ENCODE results near the gene LSM7. TPM values are rescaled to one million over a fixed set of nuclear protein-coding genes. Genes with fewer than 3 reads are reported as not detected.

LSM7 gene
- polyA plus RNA-seq, 1 donor from 2014 or later = 550 TPM

GRCh38 chr19:2275588-2276428 lies 52.6 kb downstream of the LSM7 start:
- Histone ChIP-seq H3K9me3 (ENCODE audit: low read length) (no peaks in the 10 kb centered on the region), H2AFZ (ENCODE audit: low read depth, low read length) (no peak overlapping the region), H4K20me1 (ENCODE audit: insufficient read depth) (peaks cover 30% of the 10 kb centered on the region), H3K79me2 (replicated peaks; ENCODE audit: insufficient read depth, low read length) (peaks cover 32% of the 10 kb centered on the region), H3F3A (ENCODE audit: insufficient read depth, low read length, poor library complexity, severe bottlenecking) (peaks cover 4% of the 10 kb centered on the region), H3K9me2 (ENCODE audit: insufficient read depth, low read length) (no peaks in the 10 kb centered on the region), H3K27me3 (ENCODE audit: insufficient read depth, low read depth, low read length) (no peaks in the 10 kb centered on the region), H3K4me3 (ENCODE audit: low read length) (no peak overlapping the region), H3K9ac (ENCODE audit: low read length) (no peak overlapping the region), H3K27ac (ENCODE audit: low read length) (no peak overlapping the region), H3K4me2 (ENCODE audit: low read length) (no peak overlapping the region), H3K36me3 (ENCODE audit: insufficient read depth, low read length) (no peaks in the 10 kb centered on the region)
- TF ChIP-seq, protein P1, sequence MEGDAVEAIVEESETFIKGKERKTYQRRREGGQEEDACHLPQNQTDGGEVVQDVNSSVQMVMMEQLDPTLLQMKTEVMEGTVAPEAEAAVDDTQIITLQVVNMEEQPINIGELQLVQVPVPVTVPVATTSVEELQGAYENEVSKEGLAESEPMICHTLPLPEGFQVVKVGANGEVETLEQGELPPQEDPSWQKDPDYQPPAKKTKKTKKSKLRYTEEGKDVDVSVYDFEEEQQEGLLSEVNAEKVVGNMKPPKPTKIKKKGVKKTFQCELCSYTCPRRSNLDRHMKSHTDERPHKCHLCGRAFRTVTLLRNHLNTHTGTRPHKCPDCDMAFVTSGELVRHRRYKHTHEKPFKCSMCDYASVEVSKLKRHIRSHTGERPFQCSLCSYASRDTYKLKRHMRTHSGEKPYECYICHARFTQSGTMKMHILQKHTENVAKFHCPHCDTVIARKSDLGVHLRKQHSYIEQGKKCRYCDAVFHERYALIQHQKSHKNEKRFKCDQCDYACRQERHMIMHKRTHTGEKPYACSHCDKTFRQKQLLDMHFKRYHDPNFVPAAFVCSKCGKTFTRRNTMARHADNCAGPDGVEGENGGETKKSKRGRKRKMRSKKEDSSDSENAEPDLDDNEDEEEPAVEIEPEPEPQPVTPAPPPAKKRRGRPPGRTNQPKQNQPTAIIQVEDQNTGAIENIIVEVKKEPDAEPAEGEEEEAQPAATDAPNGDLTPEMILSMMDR (IDR thresholded peaks at IDR 0.05; ENCODE audit: poor library complexity, severe bottlenecking) = no peak
- no peak for TF ChIP-seq TAF1 (IDR thresholded peaks at IDR 0.05; ENCODE audit: low read depth)
- no peak for TF ChIP-seq RAD21 (conservative IDR thresholded peaks at IDR 0.05)
- no peak for TF ChIP-seq POLR2AphosphoS5 (IDR thresholded peaks at IDR 0.05)
- no peak for TF ChIP-seq EZH2 (IDR thresholded peaks at IDR 0.05; ENCODE audit: borderline replicate concordance, insufficient read depth, low read length, poor library complexity, severe bottlenecking)
- no peak for TF ChIP-seq SMC3 (conservative IDR thresholded peaks at IDR 0.05; ENCODE audit: poor library complexity)
- no peak for TF ChIP-seq EP300 (conservative IDR thresholded peaks at IDR 0.05; ENCODE audit: poor library complexity, severe bottlenecking)
- TF ChIP-seq MXI1 (conservative IDR thresholded peaks at IDR 0.05; ENCODE audit: poor library complexity, severe bottlenecking) = no peak
- TF ChIP-seq, protein P2, sequence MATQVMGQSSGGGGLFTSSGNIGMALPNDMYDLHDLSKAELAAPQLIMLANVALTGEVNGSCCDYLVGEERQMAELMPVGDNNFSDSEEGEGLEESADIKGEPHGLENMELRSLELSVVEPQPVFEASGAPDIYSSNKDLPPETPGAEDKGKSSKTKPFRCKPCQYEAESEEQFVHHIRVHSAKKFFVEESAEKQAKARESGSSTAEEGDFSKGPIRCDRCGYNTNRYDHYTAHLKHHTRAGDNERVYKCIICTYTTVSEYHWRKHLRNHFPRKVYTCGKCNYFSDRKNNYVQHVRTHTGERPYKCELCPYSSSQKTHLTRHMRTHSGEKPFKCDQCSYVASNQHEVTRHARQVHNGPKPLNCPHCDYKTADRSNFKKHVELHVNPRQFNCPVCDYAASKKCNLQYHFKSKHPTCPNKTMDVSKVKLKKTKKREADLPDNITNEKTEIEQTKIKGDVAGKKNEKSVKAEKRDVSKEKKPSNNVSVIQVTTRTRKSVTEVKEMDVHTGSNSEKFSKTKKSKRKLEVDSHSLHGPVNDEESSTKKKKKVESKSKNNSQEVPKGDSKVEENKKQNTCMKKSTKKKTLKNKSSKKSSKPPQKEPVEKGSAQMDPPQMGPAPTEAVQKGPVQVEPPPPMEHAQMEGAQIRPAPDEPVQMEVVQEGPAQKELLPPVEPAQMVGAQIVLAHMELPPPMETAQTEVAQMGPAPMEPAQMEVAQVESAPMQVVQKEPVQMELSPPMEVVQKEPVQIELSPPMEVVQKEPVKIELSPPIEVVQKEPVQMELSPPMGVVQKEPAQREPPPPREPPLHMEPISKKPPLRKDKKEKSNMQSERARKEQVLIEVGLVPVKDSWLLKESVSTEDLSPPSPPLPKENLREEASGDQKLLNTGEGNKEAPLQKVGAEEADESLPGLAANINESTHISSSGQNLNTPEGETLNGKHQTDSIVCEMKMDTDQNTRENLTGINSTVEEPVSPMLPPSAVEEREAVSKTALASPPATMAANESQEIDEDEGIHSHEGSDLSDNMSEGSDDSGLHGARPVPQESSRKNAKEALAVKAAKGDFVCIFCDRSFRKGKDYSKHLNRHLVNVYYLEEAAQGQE (IDR thresholded peaks at IDR 0.05; ENCODE audit: borderline replicate concordance) = no peak

- Histone ChIP-seq H3K27ac (ENCODE audit: low read length) (no peak overlapping the region), H2AFZ (ENCODE audit: low read depth, low read length) (no peak overlapping the region), H3K9me3 (ENCODE audit: low read length) (no peaks in the 10 kb centered on the region), H4K20me1 (ENCODE audit: insufficient read depth) (peaks cover 36% of the 10 kb centered on the region), H3K4me3 (ENCODE audit: low read length) (no peak overlapping the region), H3K79me2 (replicated peaks; ENCODE audit: insufficient read depth, low read length) (peaks cover 38% of the 10 kb centered on the region), H3K27me3 (ENCODE audit: insufficient read depth, low read depth, low read length) (no peaks in the 10 kb centered on the region), H3K9ac (ENCODE audit: low read length) (no peak overlapping the region), H3F3A (ENCODE audit: insufficient read depth, low read length, poor library complexity, severe bottlenecking) (peaks cover 4% of the 10 kb centered on the region), H3K4me2 (ENCODE audit: low read length) (no peak overlapping the region), H3K9me2 (ENCODE audit: insufficient read depth, low read length) (no peaks in the 10 kb centered on the region), H3K36me3 (ENCODE audit: insufficient read depth, low read length) (no peaks in the 10 kb centered on the region)
- TF ChIP-seq POLR2AphosphoS5 (IDR thresholded peaks at IDR 0.05) = no peak
- TF ChIP-seq, protein P2 (IDR thresholded peaks at IDR 0.05; ENCODE audit: borderline replicate concordance) = no peak
- TF ChIP-seq RAD21 (conservative IDR thresholded peaks at IDR 0.05) = peak; percentile 59
- TF ChIP-seq, protein P1 (IDR thresholded peaks at IDR 0.05; ENCODE audit: poor library complexity, severe bottlenecking) = peak; percentile 51
- TF ChIP-seq EP300 (conservative IDR thresholded peaks at IDR 0.05; ENCODE audit: poor library complexity, severe bottlenecking) = no peak
- TF ChIP-seq MXI1 (conservative IDR thresholded peaks at IDR 0.05; ENCODE audit: poor library complexity, severe bottlenecking) = no peak
- TF ChIP-seq TAF1 (IDR thresholded peaks at IDR 0.05; ENCODE audit: low read depth) = no peak
- TF ChIP-seq SMC3 (conservative IDR thresholded peaks at IDR 0.05; ENCODE audit: poor library complexity) = peak; percentile 55
- no peak for TF ChIP-seq EZH2 (IDR thresholded peaks at IDR 0.05; ENCODE audit: borderline replicate concordance, insufficient read depth, low read length, poor library complexity, severe bottlenecking)
Measured at GRCh38 chr19:2274931-2275535, 53.4 kb downstream of the LSM7 start.

All from neural cell (in vitro differentiated cells).